IPS-15b (cell line): ENCODE data around the gene SYTL4.
"Not testable (repeated sequence)": the region's sequence is repeated elsewhere in the genome, so short reads cannot be mapped to it uniquely, and the experiment has no call there.

Source experiments
- H3K27me3 ChIP-seq: one replicate; pipeline ENCODE4 v1.6.1; 2013; ENCODE audit warnings: low read length; ENCODE audit not compliant: control insufficient read depth, insufficient read depth
- H3K36me3 ChIP-seq: one replicate; pipeline ENCODE4 v1.6.1; 2013; ENCODE audit warnings: low read length; ENCODE audit not compliant: control insufficient read depth, insufficient read depth
- H3K4me1 ChIP-seq: one replicate; pipeline ENCODE4 v1.6.1; 2013; ENCODE audit warnings: mild to moderate bottlenecking, low read length; ENCODE audit not compliant: control insufficient read depth, insufficient read depth
- H3K4me3 ChIP-seq: one replicate; pipeline ENCODE4 v1.5.1; 2013; ENCODE audit warnings: low read depth, low read length
- H3K9ac ChIP-seq: one replicate; pipeline ENCODE4 v1.6.1; 2013; ENCODE audit warnings: low read depth, mild to moderate bottlenecking, low read length
- H3K9me3 ChIP-seq: one replicate; pipeline ENCODE4 v1.6.1; 2013; ENCODE audit warnings: mild to moderate bottlenecking, low read length; ENCODE audit not compliant: control insufficient read depth, insufficient read depth

The SYTL4 gene

DNA sequence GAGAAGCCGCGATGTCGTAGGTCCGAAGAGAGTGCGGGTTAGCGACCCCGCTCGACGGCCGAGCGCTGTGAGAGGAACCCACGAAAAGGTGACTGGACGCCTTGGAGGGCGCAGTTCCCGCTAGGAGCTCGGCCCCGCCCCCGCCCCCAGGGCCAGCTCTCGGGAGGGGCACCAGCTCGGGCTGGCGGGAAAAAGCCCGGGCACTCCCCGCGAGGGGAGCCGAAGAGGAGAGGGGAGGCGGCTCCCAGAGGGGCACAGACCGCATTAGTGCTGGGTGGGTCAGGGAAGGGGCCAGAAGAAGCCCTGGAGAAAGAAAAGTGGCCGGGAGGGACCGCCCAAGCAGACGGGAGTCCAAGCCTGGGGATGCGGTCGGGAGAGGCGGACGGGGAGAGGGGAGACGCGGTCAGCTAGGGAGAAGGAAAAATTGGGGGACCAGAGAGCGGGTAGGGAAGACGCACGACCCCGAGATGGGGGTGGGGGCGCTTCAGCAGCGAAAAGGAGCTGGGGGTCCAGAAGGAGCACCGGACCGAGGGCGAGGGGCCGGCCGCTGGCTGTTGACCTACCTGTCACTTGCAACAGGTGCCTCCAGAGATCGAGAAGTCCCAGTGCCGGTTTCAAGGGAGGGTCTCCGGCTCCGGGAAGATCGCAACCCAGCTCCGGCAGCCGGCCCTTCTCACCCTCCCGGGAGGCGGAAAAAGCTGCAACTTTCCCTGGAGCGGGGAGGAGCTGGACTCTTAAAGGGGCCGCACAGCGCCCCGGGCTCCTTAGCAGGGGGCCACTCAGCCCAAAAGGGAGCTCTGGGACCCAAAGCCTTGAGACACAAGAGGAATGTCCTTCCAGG, at the start of gene SYTL4:
Gene SYTL4, minus strand, starts transcription at position 681 of the 841 bp plus-strand sequence. CDS start 30,084 bp downstream, outside the sequence.
- Histone ChIP-seq H3K4me3 (peak within 1 kb of the TSS; percentile 52), H3K9me3 (no peaks in the 10 kb centered on the region), H3K27me3 (peaks cover 48% of the 10 kb centered on the region), H3K4me1 (no peaks in the 10 kb centered on the region), H3K9ac (no peak within 1 kb of the TSS), H3K36me3 (no peaks in the 10 kb centered on the region)

DNA sequence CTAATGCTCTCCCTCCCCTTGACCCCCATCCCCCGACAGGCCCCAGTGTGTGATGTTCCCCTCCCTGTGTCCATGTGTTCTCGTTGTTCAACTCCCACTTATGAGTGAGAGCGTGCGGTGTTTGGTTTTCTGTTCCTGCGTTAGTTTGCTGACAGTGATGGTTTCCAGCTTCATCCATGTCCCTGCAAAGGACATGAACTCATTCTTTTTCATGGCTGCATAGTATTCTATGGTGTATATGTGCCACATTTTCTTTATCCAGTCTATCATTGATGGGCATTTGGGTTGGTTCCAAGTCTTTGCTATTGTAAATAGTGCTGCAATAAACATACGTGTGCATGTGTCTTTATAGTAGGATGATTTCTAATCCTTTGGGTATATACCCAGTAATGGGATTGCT, 37.5 kb upstream of the SYTL4 start:
- H3K4me1 ChIP-seq, H3K4me3 ChIP-seq, H3K27me3 ChIP-seq: not testable (repeated sequence)

DNA sequence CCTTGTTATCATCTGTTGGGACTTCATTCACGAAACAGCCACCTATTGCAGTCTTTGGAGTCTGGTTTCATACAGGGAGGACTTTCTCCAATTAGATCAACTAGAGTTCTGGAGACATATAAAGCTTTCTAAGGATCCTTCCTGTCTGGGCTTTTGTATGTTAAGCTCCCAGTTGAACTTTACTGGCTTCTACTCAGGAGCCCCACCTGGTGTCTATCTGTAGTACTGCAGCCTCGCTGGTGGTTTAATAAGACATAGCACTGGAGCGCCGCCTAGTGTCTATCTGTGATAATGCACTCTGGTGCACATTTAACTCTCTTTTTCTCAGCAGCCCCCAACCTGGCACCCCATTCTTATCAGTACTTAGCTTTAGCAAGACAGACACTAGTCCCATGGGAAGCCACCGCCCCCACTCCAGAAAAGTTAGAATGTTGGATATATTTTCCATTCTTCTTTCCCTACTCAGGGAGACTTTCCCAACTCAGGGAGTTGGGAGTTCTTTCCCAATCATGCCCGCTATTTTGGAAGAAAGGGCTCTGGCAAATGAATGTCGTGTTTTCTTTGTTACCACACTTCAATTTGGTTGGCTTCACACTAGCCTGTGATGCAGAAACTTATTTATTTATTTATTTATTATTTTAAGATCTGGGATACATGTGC, 36.9 kb upstream of the SYTL4 start:
- Histone ChIP-seq H3K27me3 (no peaks in the 10 kb centered on the region), H3K4me3 (no peak overlapping the region), H3K4me1 (no peaks in the 10 kb centered on the region), H3K9me3 (no peaks in the 10 kb centered on the region), H3K36me3 (no peaks in the 10 kb centered on the region), H3K9ac (no peak overlapping the region)

More for the DNA sequence above, 37.5 kb upstream of the SYTL4 start:
- not testable (repeated sequence) for H3K9me3 ChIP-seq, H3K36me3 ChIP-seq, H3K9ac ChIP-seq

DNA sequence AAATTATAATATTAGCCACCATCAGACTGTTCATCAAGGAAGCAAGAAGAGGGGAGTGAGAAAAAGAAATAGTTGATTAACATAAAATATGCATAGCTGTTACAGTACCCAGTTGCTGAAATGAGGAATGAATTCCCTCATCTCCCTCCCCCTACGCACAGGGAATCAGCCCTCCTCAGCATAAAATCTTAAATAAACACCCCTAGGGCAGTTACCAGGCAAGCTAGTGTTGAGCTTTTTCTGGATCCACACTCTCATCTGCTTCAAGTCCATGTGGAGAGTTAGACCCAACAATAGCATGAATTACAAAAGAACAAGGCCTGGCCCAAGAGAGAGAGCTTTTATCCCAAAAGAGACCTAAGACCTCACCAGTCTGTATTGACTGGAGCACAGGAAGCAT, 19.0 kb upstream of the SYTL4 start:
- no peaks in the 10 kb centered on the region for H3K4me1 ChIP-seq
- H3K4me3 ChIP-seq: no peak overlapping the region
- H3K36me3 ChIP-seq: no peaks in the 10 kb centered on the region
- H3K27me3 ChIP-seq: no peaks in the 10 kb centered on the region
- no peak overlapping the region for H3K9ac ChIP-seq
- H3K9me3 ChIP-seq: no peaks in the 10 kb centered on the region

DNA sequence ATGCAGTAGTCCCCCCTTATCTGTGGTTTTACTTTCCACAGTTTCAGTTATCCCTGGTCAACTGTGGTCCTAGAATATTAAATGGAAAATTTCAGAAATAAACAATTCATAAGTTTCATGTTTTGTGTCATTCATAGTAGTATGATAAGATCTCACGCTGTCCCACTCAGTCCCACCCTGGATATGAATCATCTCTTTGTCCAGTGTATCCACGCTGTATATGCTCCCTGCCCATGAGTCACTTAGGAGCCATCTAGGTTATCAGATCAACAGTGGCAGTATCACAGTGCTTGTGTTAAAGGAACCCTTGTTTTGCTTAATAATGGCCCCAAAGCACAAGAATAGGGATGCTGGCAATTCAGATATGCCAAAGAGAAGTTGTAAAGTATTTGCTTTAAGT, 16.2 kb upstream of the SYTL4 start:
- no peak overlapping the region for H3K4me3 ChIP-seq
- no peaks in the 10 kb centered on the region for H3K36me3 ChIP-seq
- no peaks in the 10 kb centered on the region for H3K27me3 ChIP-seq
- H3K9me3 ChIP-seq: no peaks in the 10 kb centered on the region
- H3K9ac ChIP-seq: no peak overlapping the region
- no peaks in the 10 kb centered on the region for H3K4me1 ChIP-seq

DNA sequence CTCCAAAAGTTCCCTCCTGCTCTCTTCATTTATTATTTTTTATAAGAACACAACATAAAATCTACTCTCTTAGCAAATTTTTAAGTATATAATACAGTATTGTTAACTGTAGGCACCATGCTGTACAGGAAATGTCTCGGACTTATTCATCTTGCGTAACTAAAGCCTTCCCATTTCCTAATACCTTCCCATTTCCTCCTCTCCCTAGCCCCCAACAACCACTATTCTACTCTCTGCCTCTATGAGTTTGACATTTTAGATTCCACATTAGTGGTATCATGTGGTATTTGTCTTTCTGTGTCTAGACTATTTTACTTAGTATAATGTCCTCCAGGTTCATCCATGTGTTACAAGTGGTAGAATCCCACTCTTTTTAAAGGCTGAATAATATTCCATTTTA, 15.8 kb upstream of the SYTL4 start:
- no peaks in the 10 kb centered on the region for H3K27me3 ChIP-seq
- no peak overlapping the region for H3K9ac ChIP-seq
- H3K4me3 ChIP-seq: no peak overlapping the region
- no peaks in the 10 kb centered on the region for H3K4me1 ChIP-seq
- H3K9me3 ChIP-seq: no peaks in the 10 kb centered on the region
- H3K36me3 ChIP-seq: no peaks in the 10 kb centered on the region

DNA sequence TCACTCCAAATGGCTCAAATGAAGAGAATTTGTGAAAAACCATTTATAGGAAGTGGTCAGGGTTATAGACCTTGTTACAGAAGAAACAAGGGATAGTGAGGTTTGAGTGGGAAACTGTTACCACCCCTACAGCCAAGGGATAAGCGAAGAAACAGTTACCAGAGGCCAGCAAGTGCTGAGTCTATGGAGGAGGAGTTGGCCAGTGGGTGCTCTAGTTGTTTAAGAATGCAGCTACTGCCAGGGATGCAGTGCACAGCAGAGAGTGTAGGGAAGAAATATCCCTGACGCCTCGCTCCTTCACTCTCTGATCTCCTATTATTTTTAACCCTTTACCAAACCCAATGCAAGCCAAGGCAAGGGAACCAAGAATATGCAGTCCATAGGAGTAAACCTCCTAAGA, 15.2 kb upstream of the SYTL4 start:
- no peak overlapping the region for H3K9ac ChIP-seq
- no peak overlapping the region for H3K4me3 ChIP-seq

DNA sequence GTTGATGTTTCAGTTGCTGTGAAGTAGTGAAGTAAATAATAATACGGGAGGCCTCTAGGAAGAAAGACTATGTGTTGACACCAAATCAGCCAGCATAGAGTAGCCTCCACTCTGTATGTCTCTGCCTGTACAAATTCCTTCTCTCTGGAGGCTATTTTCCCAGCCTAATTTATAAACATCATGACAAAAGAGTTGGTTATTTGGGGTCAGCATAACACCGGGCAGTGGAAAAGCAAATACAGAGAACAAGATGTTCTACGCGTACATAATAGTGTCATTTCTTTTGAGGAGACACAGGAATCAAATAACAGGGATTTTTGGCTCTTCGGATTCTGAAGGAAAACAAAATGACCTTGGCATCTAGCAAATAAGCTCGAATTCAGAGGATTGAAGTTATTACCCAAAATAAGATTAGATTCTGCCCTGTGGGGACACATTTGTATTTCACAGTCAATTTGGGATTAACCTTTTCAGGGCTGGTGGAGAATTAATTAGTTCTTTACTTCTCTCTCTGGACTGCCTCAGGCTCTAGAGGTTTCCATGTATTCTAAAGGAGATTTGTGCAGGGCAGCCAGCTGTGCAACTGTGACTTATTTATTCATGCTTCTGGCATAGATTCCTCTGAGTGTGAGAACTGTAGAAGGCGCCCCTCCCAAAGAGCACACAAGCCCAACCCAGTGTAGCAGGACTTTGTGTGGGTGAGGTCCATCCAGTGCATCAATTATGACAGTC, 14.1 kb upstream of the SYTL4 start:
- no peak overlapping the region for H3K9ac ChIP-seq
- no peaks in the 10 kb centered on the region for H3K4me1 ChIP-seq
- no peaks in the 10 kb centered on the region for H3K27me3 ChIP-seq
- no peak overlapping the region for H3K4me3 ChIP-seq
- no peaks in the 10 kb centered on the region for H3K9me3 ChIP-seq
- H3K36me3 ChIP-seq: no peaks in the 10 kb centered on the region

More for the DNA sequence above, 15.2 kb upstream of the SYTL4 start:
- Histone ChIP-seq H3K36me3 (no peaks in the 10 kb centered on the region), H3K4me1 (no peaks in the 10 kb centered on the region), H3K9me3 (no peaks in the 10 kb centered on the region), H3K27me3 (no peaks in the 10 kb centered on the region)

DNA sequence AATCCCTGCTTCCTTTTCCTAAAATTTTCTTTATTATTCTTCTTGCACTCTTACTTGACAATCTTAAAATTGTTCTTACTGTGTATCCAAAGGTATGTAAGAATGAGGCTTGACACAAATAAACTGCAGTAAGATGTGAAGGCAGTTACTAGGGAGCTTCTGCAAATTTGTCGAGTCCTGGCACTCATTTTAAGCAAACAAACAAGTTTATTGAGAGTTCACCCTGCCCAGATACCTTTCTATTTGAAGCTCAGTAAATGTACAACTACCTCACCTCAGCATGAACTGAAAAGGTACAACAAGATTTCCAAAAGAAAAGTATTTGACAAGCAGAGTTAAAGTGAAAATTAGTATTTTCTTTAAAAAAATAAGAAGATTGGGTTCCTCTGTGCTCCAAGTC, 13.3 kb upstream of the SYTL4 start:
- no peak overlapping the region for H3K9ac ChIP-seq
- H3K4me3 ChIP-seq: no peak overlapping the region
- no peaks in the 10 kb centered on the region for H3K9me3 ChIP-seq
- no peaks in the 10 kb centered on the region for H3K27me3 ChIP-seq
- no peaks in the 10 kb centered on the region for H3K4me1 ChIP-seq
- no peaks in the 10 kb centered on the region for H3K36me3 ChIP-seq

DNA sequence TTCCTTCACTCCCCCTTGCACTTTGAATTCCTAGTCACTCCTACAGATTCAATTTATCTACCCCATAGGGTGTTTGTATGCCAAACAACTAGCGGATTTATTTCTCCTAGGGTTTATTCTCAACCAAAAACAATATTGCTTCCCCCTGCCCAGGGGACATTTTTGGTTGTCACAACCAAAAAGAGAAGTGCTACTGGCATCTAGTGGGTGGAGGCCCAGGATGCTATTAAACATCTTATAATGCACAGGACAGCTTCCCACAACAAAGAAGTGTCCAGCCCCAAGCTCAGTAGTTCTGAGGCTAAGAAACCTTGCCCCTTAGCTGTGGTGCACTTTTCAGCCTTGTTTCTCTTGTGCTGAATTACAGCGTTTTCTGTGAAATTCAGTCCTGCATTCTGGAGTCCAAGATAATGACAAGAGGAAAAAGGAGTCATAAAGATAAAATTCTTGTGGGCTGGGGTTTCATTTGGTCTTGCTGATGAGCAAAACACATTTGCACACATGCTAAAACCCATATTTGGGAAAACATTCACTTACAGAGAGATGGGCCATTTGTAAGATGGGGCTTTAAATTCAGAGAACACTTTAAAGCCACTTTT, 11.2 kb upstream of the SYTL4 start:
- Histone ChIP-seq H3K36me3 (no peaks in the 10 kb centered on the region), H3K4me3 (no peak overlapping the region), H3K9me3 (no peaks in the 10 kb centered on the region), H3K27me3 (peaks cover 3% of the 10 kb centered on the region), H3K9ac (no peak overlapping the region), H3K4me1 (no peaks in the 10 kb centered on the region)

DNA sequence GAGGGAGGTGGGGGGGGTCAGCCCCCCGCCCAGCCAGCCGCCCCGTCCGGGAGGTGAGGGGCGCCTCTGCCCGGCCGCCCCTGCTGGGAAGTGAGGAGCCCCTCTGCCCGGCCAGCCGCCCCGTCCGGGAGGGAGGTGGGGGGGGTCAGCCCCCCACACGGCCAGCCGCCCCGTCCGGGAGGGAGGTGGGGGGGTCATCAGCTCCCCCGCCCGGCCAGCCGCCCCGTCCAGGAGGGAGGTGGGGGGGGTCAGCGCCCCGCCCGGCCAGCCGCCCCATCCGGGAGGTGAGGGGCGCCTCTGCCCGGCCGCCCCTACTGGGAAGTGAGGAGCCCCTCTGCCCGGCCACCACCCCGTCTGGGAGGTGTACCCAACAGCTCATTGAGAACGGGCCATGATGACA, 7.9 kb downstream of the SYTL4 start:
- H3K9me3 ChIP-seq, H3K4me3 ChIP-seq, H3K4me1 ChIP-seq, H3K9ac ChIP-seq, H3K36me3 ChIP-seq: not testable (repeated sequence)
- H3K27me3 ChIP-seq: peaks cover 11% of the 10 kb centered on the region
